ENCODE results near the gene EIF2S2. TPM values are rescaled to one million over a fixed set of nuclear protein-coding genes. Genes with fewer than 3 reads are reported as not detected.

The EIF2S2 gene
- total RNA-seq, 1 experiment from 2014 or later: 124 TPM

GRCh38 chr20:34150306-34151000 lies 38.4 kb upstream of the EIF2S2 start (continued):
- TF ChIP-seq PRDM15 (CRISPR knock-in tag; IDR thresholded peaks at IDR 0.05) (no peak), JAZF1 (CRISPR knock-in tag; IDR thresholded peaks at IDR 0.05) (no peak), ZNF671 (CRISPR knock-in tag; IDR thresholded peaks at IDR 0.05) (no peak), ZNF121 (CRISPR knock-in tag; IDR thresholded peaks at IDR 0.05) (no peak)
- TF ChIP-seq, protein P1, sequence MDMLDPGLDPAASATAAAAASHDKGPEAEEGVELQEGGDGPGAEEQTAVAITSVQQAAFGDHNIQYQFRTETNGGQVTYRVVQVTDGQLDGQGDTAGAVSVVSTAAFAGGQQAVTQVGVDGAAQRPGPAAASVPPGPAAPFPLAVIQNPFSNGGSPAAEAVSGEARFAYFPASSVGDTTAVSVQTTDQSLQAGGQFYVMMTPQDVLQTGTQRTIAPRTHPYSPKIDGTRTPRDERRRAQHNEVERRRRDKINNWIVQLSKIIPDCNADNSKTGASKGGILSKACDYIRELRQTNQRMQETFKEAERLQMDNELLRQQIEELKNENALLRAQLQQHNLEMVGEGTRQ (CRISPR knock-in tag; IDR thresholded peaks at IDR 0.05): no peak

GRCh38 chr20:34145280-34145819 lies 33.3 kb upstream of the EIF2S2 start:
- H3K9me3 Mint-ChIP-seq: no peaks in the 10 kb centered on the region
- ChIA-PET POLR2A (no interaction called here), CTCF (no interaction called here)

More at GRCh38 chr20:34145280-34145819, 33.3 kb upstream of the EIF2S2 start:
- no peak for DNase-seq (ENCODE audit: low spot score)
- Mint-ChIP-seq H3K27me3 (ENCODE audit: low read depth) (no peaks in the 10 kb centered on the region), H3K27ac (no peak overlapping the region), H3K4me1 (no peaks in the 10 kb centered on the region), H3K4me3 (no peak overlapping the region), H3K36me3 (no peaks in the 10 kb centered on the region)
- TF ChIP-seq ZBTB21 (CRISPR knock-in tag; IDR thresholded peaks at IDR 0.05; ENCODE audit: borderline replicate concordance) (no peak), SOX15 (CRISPR knock-in tag; IDR thresholded peaks at IDR 0.05) (no peak), ZNF396 (CRISPR knock-in tag; IDR thresholded peaks at IDR 0.05; ENCODE audit: borderline replicate concordance) (no peak), OVOL2 (CRISPR knock-in tag; IDR thresholded peaks at IDR 0.05; ENCODE audit: borderline replicate concordance) (no peak), ZBTB43 (CRISPR knock-in tag; IDR thresholded peaks at IDR 0.05) (no peak), PRDM15 (CRISPR knock-in tag; IDR thresholded peaks at IDR 0.05) (no peak), PRRX2 (CRISPR knock-in tag; IDR thresholded peaks at IDR 0.05) (no peak), NFATC4 (CRISPR knock-in tag; IDR thresholded peaks at IDR 0.05) (no peak), ZNF671 (CRISPR knock-in tag; IDR thresholded peaks at IDR 0.05) (no peak), JUN (CRISPR knock-in tag; IDR thresholded peaks at IDR 0.05) (no peak), HMGA2 (CRISPR knock-in tag; IDR thresholded peaks at IDR 0.05) (no peak)
- TF ChIP-seq, protein P2, sequence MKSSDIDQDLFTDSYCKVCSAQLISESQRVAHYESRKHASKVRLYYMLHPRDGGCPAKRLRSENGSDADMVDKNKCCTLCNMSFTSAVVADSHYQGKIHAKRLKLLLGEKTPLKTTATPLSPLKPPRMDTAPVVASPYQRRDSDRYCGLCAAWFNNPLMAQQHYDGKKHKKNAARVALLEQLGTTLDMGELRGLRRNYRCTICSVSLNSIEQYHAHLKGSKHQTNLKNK (CRISPR knock-in tag; IDR thresholded peaks at IDR 0.05): no peak
- TF ChIP-seq, protein P3, sequence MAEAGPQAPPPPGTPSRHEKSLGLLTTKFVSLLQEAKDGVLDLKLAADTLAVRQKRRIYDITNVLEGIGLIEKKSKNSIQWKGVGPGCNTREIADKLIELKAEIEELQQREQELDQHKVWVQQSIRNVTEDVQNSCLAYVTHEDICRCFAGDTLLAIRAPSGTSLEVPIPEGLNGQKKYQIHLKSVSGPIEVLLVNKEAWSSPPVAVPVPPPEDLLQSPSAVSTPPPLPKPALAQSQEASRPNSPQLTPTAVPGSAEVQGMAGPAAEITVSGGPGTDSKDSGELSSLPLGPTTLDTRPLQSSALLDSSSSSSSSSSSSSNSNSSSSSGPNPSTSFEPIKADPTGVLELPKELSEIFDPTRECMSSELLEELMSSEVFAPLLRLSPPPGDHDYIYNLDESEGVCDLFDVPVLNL (CRISPR knock-in tag; IDR thresholded peaks at IDR 0.05; ENCODE audit: borderline replicate concordance, low read depth): no peak
- TF ChIP-seq, protein P4, sequence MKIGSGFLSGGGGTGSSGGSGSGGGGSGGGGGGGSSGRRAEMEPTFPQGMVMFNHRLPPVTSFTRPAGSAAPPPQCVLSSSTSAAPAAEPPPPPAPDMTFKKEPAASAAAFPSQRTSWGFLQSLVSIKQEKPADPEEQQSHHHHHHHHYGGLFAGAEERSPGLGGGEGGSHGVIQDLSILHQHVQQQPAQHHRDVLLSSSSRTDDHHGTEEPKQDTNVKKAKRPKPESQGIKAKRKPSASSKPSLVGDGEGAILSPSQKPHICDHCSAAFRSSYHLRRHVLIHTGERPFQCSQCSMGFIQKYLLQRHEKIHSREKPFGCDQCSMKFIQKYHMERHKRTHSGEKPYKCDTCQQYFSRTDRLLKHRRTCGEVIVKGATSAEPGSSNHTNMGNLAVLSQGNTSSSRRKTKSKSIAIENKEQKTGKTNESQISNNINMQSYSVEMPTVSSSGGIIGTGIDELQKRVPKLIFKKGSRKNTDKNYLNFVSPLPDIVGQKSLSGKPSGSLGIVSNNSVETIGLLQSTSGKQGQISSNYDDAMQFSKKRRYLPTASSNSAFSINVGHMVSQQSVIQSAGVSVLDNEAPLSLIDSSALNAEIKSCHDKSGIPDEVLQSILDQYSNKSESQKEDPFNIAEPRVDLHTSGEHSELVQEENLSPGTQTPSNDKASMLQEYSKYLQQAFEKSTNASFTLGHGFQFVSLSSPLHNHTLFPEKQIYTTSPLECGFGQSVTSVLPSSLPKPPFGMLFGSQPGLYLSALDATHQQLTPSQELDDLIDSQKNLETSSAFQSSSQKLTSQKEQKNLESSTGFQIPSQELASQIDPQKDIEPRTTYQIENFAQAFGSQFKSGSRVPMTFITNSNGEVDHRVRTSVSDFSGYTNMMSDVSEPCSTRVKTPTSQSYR (CRISPR knock-in tag; IDR thresholded peaks at IDR 0.05): no peak
- TF ChIP-seq, protein P5, sequence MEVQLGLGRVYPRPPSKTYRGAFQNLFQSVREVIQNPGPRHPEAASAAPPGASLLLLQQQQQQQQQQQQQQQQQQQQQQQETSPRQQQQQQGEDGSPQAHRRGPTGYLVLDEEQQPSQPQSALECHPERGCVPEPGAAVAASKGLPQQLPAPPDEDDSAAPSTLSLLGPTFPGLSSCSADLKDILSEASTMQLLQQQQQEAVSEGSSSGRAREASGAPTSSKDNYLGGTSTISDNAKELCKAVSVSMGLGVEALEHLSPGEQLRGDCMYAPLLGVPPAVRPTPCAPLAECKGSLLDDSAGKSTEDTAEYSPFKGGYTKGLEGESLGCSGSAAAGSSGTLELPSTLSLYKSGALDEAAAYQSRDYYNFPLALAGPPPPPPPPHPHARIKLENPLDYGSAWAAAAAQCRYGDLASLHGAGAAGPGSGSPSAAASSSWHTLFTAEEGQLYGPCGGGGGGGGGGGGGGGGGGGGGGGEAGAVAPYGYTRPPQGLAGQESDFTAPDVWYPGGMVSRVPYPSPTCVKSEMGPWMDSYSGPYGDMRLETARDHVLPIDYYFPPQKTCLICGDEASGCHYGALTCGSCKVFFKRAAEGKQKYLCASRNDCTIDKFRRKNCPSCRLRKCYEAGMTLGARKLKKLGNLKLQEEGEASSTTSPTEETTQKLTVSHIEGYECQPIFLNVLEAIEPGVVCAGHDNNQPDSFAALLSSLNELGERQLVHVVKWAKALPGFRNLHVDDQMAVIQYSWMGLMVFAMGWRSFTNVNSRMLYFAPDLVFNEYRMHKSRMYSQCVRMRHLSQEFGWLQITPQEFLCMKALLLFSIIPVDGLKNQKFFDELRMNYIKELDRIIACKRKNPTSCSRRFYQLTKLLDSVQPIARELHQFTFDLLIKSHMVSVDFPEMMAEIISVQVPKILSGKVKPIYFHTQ (CRISPR knock-in tag; IDR thresholded peaks at IDR 0.05): no peak
- no peak for ATAC-seq

Data from WTC11 (cell line).